ENCODE results near the gene CRYAB. TPM values are rescaled to one million over a fixed set of nuclear protein-coding genes. Genes with fewer than 3 reads are reported as not detected.
A peak's percentile ranks its signal among the peaks of the same experiment; 100 is the strongest.

Gene CRYAB, protein sequence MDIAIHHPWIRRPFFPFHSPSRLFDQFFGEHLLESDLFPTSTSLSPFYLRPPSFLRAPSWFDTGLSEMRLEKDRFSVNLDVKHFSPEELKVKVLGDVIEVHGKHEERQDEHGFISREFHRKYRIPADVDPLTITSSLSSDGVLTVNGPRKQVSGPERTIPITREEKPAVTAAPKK
- 602 TPM for polyA plus RNA-seq (2013, experiment 1 of 2; ENCODE audit: insufficient read length)
- polyA plus RNA-seq (2013, experiment 2 of 2; ENCODE audit: insufficient read length), result 756 TPM

DNA sequence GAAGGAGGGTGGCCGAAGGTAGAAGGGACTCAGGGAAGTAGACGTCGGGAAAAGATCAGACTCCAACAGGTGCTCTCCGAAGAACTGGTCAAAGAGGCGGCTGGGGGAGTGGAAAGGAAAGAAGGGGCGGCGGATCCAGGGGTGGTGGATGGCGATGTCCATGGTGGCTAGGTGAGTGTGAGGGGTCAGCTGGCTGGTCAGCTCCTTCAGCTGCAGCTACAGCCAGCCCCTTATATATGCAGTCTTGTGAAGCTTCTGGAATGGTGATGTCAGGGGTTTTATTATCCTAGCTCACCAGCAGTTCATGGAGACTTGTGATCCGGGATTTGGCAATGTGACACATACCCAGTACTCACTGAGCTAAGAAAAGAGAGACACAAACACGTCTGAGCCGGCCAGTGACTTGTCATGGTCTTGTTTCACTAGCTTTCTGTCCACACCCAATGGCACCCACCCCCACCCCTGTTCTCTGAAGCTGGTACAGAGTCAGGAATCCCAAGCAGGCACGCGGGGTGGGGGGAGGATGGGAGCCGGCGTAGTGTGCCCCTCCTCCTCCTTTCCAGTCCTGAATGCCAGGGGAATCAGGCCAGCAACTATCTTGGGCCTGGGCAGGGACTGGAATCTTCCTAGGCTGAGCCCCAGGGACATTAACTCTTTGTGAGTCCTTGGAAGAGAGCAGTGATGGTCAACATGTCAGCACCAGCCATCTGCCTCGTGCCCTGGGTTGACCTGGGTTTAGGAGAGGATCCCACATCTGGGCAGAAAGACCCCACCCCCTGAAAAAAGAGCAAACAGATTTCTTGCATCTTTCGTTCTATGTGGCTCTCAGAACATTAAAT lies at the start of gene CRYAB:
CRYAB (minus strand) TSS at position 208 of the 839 bp plus-strand sequence; CDS start at position 162, 46 bp downstream.
- DNase-seq, result peak; percentile 100

DNA sequence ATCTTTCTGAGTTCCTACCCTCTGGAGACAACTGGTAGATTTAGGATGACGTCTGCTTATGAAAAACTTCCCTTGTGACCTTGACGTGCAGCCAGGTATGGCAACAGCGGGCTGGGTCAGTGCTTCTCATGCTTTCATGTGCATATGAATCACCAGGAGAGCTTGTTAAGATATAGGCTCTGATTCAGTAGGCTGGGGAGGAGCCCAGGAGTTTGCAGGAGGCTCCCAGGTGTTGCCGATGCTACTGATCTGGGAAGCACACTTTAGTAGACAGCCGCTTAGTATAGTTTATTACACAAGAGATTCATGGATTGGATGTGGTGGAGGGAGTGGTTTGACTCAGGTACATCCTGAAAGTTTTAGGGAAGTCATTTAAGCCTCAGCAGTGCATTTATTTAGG lies 49.3 kb upstream of the CRYAB start:
- DNase-seq, result no peak

DNA sequence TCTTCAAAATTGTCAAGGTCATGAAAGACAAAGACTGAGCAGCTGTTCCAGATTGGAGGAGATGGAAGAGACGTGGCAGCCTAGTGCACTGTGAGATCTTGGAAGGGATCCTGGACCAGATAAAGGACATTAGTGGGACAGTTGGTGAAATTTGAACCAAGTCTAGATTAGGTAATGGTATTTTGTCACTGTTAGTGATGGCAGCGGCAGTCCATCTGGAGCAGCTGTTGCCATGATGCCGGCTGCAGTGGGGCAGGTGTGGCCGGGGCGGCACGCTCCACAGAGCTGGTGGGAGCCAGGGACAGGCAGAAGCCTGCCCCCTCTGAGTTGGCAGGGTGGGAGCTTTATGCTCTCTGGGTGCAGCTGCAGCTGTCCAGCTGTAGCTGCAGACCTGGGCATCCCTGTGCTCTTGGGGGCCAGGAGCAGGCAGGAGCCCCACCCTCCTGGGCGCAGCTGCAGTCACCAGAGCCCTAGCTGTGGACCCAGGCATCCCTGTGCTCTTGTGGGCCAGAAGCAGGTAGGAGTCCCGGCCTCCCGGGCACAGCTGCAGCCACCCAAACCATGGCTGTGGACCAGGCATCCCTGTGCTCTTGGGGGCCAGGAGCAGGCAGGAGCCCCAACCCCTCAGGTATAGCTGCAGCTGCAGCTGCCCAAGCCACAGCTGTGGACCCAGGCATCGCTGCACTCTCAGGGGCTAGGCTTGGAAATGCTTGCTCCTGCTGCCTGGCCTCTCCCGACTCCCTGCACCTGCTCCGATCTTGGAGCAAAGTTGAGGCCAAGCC lies 46.3 kb upstream of the CRYAB start:
- DNase-seq, result no peak

DNA sequence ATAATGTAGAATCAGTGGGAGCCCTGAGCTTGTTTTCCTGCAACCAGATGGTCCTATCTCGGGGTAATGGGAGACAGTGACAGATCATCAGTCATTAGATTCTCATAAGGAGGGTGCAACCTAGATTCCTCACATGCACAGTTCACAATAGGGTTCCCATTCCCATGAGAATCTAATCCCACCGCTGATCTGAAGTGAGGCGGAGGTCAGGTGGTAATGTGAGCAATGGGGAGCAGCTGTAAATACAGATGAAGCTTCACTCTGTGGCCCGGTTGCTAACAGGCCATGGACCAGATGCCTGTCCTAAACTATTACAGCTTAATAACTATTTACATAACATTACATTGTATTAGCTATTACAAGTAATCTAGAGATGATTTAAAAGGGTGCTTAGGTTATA lies 42.6 kb upstream of the CRYAB start:
- no peak for DNase-seq

DNA sequence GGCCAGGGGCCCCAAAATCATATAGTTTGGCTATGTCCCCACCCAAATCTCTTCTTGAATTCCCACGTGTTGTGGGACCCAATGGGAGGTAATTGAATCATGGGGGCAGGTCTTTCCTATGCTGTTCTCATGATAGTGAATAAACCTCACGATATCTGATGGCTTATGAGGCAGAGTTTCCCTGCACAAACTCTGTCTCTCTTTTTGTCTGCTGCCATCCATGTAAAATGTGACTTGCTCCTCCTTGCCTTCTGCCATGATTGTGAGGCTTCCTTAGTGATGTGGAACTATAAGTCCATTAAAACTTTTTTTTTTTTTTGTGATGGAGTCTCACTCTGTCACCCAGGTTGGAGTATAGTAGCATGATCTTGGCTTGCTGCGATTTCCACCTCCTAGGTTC lies 40.0 kb upstream of the CRYAB start:
- no peak for DNase-seq

DNA sequence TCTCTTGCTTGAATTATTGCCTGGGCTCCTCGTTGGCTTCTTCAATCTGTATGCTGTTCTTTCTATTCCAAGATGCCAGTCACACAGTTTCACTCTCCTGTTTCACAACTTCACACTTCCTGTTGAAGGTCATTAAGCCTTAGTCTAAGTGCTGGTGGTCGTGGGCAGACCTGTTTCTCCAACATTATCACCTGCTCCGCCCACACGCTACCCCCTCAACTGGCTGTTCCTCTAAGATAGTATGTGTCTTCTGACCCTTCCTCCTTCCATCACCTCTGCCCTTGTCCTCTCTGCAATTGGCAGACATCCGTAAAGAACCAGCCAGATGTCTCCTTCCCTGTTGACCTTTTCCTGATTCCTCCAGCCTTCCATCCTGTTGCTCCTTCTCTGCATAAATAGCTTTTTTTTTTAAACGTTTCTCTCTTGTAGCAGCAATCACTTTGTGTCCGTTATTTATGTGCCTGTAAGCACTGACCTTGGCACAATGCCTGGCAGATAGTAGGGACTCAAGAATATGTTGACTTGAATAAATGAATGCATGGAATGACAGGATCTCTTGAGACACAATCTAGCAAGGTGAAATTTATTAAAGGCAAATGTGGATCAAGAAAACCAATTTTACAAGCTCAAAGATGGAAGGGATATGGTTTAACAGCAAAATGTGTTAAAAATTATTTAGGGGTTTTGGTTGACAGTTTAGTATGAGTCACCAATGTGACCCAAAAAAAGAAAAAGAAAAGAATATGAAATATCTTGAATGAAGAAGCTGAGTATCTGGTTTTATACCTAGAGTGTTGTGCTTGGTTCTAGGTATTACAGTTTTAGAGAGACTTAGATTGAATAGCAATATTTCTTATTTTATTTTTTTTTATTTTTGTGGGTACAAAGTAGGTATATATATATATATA lies 38.2 kb upstream of the CRYAB start:
- DNase-seq, result no peak

DNA sequence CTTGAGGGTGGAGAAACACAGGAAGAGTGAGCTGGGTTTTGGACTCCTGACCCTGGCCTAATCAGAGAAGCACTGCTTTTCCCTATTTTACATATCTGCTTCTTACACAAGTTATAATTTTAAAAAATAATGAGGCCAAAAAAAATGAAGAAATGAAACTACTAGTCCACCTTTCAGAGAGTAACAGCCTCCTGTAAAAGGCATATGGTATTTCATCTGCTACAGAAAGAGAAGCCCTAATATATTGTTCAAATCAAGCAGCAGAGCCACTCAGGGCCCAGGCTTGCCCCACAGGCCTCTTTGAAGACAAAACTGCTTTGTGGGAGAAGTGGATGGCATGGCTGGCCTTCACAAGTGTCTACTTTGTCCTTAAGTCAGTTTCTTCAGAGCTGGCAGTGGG lies 35.6 kb upstream of the CRYAB start:
- no peak for DNase-seq

DNA sequence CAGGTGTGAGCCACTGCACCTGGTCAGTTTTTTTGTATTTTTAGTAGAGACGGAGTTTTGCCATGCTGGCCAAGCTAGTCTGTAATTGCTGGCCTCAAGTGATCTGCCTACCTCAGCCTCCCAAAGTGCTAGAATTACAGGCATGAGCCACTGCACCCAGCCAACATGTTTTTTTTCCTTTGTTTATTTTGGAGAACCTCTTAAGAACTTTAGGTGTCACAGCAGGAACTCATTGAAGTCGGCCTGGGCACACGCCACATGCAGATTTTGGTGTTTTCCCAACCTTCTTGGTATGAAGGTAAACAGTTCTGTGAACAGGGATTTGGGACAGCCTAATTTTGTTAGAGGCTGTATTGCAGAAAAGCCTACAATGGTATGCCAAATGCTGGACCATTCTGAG lies 34.9 kb upstream of the CRYAB start:
- no peak for DNase-seq

DNA sequence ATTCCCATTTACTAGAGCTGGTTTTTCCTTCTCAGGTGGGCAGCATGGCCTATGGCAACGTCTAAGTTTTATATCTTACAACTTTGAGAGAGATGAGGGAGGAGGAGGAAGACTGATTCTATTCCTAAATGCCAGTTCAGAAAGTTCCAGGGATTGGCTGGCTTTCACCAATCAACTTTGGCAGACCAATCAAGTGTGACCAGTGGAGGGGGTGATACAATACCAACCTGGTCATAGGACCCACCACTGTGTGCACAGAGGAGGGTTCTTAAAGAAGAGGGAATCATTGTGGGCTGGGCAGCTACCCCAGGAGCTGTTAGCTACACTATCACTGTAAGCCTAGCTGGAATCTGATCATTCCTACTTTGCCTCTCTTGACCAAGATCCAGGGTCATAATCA lies 33.6 kb upstream of the CRYAB start:
- DNase-seq, result no peak

DNA sequence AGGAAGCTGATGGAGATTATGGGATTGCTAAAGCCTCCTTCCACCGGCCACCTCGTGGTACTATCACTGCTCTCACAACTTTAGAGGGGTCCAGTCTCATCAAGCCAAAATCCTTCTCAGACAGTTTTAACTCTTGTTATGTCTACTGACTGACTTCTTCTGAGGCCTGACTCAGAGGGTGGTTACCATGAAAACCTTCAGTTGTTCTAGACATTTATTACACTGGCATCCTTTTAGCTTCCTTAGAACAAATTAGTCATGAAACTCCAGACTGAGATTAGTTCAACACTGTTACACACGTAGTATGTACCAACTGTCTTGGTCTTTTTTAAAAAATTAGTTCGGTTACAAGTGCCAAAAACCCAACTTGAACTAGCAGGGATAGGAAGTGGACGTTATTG lies 33.1 kb upstream of the CRYAB start:
- DNase-seq, result peak; percentile 92

DNA sequence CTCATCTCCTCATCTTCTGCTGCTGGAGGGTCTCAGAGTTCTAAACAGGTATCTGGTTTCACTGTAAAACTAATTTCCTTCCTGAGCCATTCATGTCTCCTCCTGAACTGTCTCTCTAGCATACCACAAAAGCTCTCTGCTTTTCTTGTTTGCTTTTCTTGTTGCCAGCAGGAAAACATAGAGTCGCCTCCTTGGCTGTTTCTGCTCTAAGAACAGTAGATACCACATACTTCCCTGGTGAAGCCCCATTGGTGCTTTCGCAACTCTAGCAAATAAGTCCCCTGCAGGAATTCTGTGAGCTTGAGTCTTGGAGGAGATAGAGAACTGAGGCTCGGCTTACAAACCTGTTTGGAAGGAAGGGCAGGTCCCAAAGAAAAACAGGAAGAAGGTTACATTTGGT lies 32.6 kb upstream of the CRYAB start:
- peak; percentile 85 for DNase-seq

DNA sequence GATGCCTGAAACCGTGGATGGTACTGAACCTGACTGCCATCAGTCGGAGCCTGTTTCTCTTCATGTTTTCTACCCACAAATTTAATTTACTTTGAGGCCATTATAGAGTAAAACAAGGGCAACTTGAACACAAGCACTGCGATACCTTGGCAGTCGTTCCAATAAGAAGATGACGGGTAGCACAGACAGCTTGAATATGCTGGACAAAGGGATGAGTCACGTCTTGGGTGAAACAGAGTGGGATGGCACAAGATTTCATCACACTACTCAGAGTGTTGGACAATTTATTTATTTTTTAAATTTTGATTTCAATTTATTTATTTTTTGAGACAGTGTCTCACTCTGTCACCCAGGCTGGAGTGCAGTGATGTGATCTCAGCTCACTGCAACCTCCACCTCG lies 31.3 kb upstream of the CRYAB start:
- DNase-seq, result peak; percentile 51

DNA sequence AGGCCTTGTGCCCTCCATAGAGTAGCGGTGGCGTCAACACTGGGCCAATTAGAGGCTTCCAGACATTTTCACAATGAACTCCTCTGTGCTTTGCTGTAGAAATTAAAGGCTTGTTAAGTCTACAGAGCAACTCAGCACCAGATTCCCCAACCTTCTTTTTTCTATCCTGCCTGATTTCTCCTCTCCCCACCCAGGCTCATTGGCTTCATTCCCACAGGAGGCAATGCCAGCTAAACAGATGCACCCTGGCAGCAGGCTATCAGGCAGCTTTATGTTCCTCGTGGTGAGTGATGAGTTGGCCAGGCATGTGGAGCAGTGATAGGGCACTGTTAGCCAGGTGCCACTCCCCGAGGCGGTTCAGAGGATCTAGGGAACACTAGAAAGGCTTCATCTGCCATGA lies 30.4 kb upstream of the CRYAB start:
- DNase-seq, result no peak

DNA sequence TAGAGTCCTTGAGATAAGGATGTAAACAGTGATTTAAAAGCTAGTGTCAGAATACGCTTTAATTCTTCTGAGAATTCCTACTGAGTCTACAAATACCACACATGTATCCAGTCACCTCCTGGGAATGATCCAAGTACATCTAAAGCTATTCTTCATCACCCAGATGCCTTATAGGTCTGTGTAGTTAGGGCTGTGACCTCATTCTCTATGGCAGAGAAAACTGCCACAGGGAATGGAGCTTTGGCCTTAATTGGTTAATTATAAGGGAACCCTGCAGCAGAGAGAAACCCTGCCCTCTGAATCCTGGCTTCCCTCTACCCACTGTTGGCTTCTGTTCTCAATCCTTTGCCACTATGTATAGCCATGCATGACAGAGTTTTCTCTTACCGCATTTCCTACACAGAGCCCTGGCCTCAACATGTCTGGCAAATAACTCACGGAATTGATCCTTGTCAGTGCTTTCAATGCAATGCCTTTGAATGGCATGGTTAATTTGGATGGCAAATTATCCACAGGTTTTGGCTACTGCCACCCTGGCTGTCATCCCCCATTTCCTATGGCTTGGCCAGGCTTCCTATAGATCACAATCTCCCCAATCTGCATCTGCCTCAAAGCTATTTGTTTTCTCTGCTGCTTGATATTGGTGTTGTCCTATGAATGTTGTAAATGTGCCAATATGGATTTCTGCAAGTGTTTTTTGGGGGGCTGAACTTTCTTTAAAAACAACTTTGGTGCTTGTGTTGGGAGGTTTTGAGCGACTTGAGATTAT lies 28.4 kb upstream of the CRYAB start:
- peak; percentile 92 for DNase-seq

DNA sequence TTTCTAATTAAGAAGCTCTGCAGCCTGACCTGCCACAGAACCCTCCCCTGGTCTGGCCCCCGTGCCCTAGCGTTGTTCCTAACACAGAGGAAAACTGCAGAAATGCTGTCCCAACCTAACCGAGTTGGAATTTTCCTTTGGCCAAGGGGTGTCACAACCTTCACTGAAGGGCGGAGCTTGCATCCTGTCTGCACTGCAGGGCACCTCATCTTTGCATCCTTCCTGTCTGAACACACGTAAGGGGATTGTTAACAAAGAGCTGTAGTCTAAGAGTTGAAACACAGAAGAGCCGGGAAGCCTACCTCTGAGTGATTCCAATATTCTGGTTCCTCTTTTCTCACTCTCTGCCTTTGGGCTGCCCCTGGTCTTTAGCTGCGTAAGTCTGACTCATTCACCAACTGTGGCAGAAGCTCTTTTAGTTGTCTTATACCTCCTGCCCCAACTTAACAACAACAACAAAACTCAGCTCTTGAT lies 27.2 kb upstream of the CRYAB start:
- peak; percentile 56 for DNase-seq

DNA sequence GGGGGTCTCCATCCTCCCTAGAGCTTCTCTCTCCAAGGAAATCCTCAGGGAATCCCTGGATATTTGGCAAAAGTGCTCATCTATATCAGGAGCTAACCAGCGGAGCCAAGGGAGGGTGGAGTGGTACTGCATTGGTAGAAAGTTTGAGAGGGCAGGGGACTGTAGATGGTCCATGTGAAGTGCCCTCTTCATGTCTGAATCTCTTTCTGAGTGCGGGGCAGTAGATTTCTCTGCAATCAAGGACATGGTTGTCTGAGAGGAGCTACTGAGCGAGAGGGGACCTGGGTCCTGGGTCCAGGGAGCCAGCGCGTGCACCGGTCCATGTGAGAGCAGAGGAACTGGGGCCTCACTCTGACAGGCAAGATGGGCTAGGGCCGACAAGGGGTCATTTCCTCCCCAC lies 26.3 kb upstream of the CRYAB start:
- DNase-seq, result no peak

DNA sequence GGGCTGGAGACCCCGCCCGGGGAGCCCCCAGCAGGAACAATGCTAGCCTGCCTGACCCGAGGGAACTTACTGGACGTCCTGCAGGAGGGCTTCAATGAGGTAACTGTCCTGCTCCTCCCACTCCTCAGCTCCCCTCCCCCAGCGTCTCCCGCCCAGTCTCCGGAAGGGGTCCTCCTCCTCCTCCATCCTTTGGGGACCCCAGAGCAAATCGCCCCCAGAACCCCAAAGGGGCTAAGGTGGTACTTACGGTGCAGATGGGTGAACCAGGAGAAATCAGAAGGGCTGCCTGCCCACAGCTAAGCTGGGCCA lies 25.8 kb upstream of the CRYAB start:
- DNase-seq, result no peak

DNA sequence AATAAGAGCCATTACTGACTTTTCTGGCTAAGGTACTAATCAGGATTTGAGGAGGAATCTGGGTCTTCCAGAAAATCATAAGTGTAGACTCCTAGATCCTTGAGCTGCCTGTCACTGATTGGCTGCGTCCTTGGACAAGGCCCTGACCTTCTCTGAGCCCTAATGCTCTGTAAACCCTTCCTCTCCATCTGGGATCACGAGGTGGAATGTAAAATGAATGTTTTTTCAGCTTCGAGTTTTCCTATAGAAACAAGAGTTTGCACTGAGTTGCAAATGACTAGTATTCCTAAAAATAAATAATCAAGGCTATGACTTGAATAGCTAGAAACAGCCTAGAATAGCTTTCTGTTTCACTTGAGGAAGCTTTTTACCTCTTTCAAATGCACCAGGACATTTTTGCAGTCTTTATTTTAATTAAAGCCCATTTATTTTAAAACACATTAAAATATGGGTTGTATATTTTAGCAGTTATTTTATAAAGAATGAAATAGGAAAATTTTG lies 24.5 kb upstream of the CRYAB start:
- DNase-seq, result no peak

DNA sequence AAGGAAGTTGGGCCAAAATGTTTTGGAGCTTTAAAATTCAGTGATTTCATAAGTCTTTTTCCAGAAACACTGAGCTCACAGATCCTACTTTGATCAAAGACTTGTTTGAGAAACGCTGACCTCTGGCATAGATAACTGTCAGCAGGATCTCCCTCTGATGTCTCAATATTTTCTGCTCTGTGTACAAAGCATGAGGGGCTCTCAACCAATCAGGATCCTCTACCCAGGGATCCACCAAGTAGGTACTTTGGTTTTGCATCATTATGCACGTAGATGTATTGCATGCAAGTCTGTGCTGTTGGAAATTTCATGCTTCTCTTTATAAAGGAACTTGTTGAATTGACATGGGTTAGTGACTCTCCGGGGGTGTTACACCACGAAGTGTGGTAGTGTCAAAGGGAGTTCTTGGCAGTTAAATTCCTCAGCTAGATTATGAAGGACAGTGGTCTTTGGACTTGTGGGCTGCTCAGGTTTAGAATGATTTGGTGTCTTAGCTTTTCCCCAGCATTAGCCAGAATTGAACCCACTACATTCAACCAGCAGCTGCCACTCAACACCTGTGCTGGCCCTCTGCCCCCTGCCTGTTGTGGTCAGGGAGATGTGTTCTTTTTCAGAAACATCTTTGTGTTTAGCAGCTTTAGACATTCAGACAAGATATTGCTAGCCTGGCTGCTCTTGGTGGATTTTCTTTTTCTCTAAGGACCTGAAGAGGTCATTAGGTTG lies 23.9 kb upstream of the CRYAB start:
- no peak for DNase-seq

DNA sequence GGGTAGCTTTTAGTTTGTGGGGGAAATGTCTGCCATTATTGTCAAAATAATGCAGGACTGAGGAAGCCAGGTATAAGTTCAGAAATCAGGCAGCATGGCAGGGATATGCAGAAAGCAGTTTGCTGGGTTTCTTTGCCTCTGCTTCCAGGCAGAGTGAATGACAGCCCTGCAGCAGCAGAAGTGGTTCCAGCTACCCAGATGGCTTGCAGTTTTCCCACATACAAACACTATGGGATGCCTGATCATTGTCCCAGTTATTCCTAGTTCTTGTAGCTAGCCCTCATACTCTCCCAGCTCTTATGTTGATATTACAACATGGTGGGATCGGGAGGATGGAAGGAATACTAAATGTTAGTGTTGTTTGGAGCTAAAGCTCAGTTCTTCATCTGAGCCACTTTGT lies 22.7 kb upstream of the CRYAB start:
- no peak for DNase-seq

DNA sequence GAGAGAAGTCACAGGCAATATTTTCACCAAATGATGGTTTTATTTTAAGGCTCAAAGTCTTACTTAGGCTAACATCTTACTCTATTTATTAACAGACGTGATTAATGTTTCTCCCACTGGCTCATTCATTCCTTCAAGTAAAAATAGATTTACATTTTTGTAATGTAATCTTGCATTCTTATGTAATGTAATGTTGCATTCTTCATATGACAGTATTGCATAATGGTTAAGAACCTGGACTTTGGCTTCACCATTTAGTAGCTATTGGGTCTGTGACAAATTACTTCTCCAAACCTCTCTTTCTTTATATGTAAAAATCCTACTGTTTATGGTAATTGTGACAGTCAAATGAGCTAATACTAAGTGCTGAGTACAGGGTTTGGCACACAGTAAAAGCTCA lies 22.3 kb upstream of the CRYAB start:
- peak; percentile 36 for DNase-seq

All from fibroblast of skin of back (primary cell).